Right lobe of liver (tissue), 6 donors: ENCODE data around the gene HOMER2. TPM values are rescaled to one million over a fixed set of nuclear protein-coding genes. Genes with fewer than 3 reads are reported as not detected.

Experiments used
- ATAC-seq, 4 donors: fragments of 200-7000 bp; cut with Tn5 transposase; one replicate each; pipeline ENCODE4 v1.9.1; 2020; ENCODE audit warnings: mild to moderate bottlenecking in 4 of 4, moderate library complexity in 4 of 4
- DNase-seq, 3 donors: peaks; one replicate each; pipeline ENCODE4 v3.0.0-alpha.2; 2020
- H3K27ac ChIP-seq, 3 donors: fragments of 200-600 bp; one replicate each; pipeline ENCODE4 v1.8.0; 2022
- H3K27me3 ChIP-seq, 2 donors: fragments of 200-600 bp; one replicate each; pipeline ENCODE4 v1.8.0; 2022
- H3K36me3 ChIP-seq, 4 donors: fragments of 200-600 bp; sonication (generic) in 1 of 4; one replicate each; pipeline versions ENCODE4 v1.5.1 to v1.8.0; 2017 to 2022; ENCODE audit warnings: control low read depth in 1 of 4
- H3K4me1 ChIP-seq, 4 donors: fragments of 200-600 bp; sonication (generic) in 1 of 4; one replicate each; pipeline versions ENCODE4 v1.5.1 to v1.8.0; 2017 to 2022; ENCODE audit warnings: control low read depth in 1 of 4
- H3K4me3 ChIP-seq, 3 donors: fragments of 200-600 bp; one replicate each; pipeline ENCODE4 v1.8.0; 2022
- H3K9me3 ChIP-seq, 4 donors: fragments of 200-600 bp; sonication (generic) in 1 of 4; one replicate each; pipeline versions ENCODE4 v1.5.1 to v1.8.0; 2017 to 2022; ENCODE audit warnings: control low read depth in 1 of 4
- POLR2A ChIP-seq: fragments of 450-650 bp; IDR thresholded peaks from one replicate; pipeline ENCODE4 v1.6.1; 2017; ENCODE audit warnings: antibody characterized with exemption, mild to moderate bottlenecking
- WGBS: methylation state at CpG from one replicate; pipeline ENCODE4 v1.1.6; 2018; ENCODE audit warnings: low coverage, low lambda C conversion rate; ENCODE audit not compliant: insufficient coverage; ENCODE audit errors: missing lambda C conversion rate; 5-methylcytosine and 5-hydroxymethylcytosine counted together
- intact Hi-C, 2 donors: fragments of 100-400 bp; cut with DNase I; formaldehyde crosslinking; loops; one replicate each; pipeline versions ENCODE4 v1.11.2 to v1.14.1; 2022
- total RNA-seq, 6 experiments: library from RNA; depleted of rRNA in 2 of 6; stranded (reverse); fragments of >200 nt in 2 of 6; fragmentation: NEBNext Ultra II Directional in 3 of 6; extraction: Animal tissue kit (Norgen Biotek cat#: 25700) in 3 of 6; gene quantifications; one replicate each; pipeline versions ENCODE4 v1.1.0 to v1.2.4, GENCODE V29; 2016 to 2023
- TF ChIP-seq, protein P1 (sequence below), 4 donors: fragments of 200-600 bp in 3 of 4; fragments of 450-650 bp in 1 of 4; IDR thresholded peaks; one replicate each; pipeline versions ENCODE4 v1.5.1 to v1.8.0; 2016 to 2022; ENCODE audit warnings: antibody characterized with exemption in 4 of 4, mild to moderate bottlenecking in 2 of 4
- donor health status: DM: no; HTN: yes; CAD: no.
- donor health status: DM: no; HTN: no; CAD: no.
- donor health status: DM: no; HTN: no; CAD: no.
- donor health status: DM: no; HTN: yes; CAD: no.
- donor health status: DM: no; HTN: yes; CAD: no.

HOMER2 gene
- total RNA-seq, 6 experiments from 2014 or later: 16.8 to 66.2 (median 60.7) TPM

DNA sequence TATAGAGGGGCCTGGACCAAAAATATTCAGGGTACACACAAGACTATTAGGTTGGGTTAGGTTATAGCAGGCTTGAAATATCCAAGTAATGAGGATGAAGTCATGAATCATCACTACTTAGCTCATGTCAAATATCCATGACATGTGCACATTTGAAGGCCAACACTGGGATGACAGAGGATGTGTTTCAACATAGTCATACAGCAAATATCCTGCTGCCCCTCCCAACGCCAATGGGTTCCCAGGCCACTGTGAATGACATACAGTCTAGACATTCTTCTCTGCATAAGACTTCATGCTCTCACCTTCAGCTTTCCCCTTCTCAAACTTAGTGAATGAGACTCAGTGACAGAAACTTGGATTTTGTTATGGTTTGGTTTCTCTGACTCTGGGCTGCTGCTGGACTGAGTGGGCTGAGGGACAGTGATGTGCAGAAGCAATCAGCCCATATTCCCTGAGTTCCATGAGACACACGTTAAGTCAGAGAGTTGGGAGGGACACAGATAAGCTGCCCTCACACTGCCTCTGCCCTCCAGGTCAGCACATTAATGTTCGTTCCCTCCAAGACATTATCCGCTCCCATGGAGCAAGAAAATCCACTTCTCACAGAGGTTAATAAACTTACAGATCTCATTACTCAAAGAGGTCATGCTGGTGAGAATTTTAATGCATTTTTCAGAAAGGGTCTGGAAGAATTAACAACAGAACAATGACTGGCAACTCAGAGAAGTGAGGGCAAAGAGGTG, 15.4 kb downstream of the HOMER2 start:
- ATAC-seq (peak in 1 of 4 donors; percentile 80), DNase-seq (no peak)
- Histone ChIP-seq H3K27me3 (no peaks in the 10 kb centered on the region), H3K9me3 (no peaks in the 10 kb centered on the region), H3K27ac (no peak overlapping the region), H3K36me3 (no peaks in the 10 kb centered on the region), H3K4me3 (no peak overlapping the region), H3K4me1 (peaks cover 0 to 8% (median 3%) of the 10 kb centered on the region in 4 donors)
- 58% methylated on average over 4 of the region's 4 CpGs for WGBS
- TF ChIP-seq, protein P1, sequence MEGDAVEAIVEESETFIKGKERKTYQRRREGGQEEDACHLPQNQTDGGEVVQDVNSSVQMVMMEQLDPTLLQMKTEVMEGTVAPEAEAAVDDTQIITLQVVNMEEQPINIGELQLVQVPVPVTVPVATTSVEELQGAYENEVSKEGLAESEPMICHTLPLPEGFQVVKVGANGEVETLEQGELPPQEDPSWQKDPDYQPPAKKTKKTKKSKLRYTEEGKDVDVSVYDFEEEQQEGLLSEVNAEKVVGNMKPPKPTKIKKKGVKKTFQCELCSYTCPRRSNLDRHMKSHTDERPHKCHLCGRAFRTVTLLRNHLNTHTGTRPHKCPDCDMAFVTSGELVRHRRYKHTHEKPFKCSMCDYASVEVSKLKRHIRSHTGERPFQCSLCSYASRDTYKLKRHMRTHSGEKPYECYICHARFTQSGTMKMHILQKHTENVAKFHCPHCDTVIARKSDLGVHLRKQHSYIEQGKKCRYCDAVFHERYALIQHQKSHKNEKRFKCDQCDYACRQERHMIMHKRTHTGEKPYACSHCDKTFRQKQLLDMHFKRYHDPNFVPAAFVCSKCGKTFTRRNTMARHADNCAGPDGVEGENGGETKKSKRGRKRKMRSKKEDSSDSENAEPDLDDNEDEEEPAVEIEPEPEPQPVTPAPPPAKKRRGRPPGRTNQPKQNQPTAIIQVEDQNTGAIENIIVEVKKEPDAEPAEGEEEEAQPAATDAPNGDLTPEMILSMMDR (IDR thresholded peaks at IDR 0.05): no peak
- TF ChIP-seq POLR2A: no peak
- intact Hi-C loops: no loop called here

DNA sequence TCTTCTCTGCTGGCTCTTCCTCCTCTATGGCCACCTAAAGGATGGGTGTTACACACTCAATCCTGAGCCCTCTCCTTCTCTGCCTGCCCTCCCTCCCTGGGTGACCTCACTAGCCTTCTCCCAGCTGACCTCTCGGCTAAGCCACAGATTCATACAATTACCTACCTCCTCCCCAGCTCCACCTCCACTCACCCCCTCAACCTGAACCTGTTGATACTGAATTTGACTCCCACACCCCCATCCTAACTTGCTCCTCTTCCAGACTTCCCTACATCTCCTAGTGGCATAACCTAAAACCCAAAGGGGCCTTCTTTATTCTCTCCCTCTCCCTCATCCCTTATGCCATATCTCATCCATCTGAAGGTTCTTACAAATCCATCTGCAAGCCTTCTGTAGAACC, 17.1 kb downstream of the HOMER2 start:
- Histone ChIP-seq H3K36me3 (no peaks in the 10 kb centered on the region), H3K27ac (no peak overlapping the region), H3K9me3 (no peaks in the 10 kb centered on the region), H3K27me3 (no peaks in the 10 kb centered on the region), H3K4me1 (no peaks in the 10 kb centered on the region), H3K4me3 (no peak overlapping the region)
- intact Hi-C loops: no loop called here
- 88% methylated on average over 1 of the region's 1 CpG for WGBS
- TF ChIP-seq, protein P1 (IDR thresholded peaks at IDR 0.05): no peak
- no peak for TF ChIP-seq POLR2A
- no peak for DNase-seq
- ATAC-seq: no peak

DNA sequence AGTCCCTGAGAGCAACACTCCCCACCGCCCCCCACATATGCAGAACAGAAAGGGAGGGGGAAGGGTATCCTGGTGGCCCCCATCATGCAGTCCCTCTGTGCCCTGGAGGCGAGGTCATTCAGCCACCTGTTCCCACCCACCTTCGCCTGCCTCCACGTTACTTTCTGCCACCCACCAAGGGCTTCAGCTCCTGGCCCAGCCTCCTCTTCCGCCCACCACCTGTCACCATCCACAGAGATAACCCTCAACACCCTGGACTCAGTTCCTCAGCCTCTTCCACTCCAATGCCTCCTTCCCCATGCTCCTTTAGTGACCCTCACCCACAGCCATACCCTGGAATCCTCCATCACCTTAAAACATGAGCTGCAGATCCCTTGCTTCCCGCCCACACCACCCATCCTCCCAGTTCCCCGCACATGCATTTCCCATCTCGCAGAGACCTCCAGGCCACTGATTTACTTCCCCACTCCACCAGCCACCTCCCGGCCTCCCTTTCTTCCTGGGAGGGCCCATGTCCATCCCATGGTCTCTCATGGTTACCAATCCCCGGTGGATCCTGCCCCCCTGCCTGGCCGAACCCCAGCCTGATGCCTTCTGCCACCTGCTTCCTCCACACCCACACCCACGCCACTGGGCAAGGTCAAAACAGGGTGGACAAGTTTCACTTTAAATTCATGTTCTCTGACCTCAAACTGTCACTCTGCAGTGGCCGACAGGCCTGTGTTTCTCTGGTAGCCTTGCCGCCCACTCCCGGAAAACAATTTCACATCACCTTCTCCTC, 18.2 kb downstream of the HOMER2 start:
- WGBS: 77% methylated on average over 8 of the region's 15 CpGs
- H3K27ac ChIP-seq: no peak overlapping the region

DNA sequence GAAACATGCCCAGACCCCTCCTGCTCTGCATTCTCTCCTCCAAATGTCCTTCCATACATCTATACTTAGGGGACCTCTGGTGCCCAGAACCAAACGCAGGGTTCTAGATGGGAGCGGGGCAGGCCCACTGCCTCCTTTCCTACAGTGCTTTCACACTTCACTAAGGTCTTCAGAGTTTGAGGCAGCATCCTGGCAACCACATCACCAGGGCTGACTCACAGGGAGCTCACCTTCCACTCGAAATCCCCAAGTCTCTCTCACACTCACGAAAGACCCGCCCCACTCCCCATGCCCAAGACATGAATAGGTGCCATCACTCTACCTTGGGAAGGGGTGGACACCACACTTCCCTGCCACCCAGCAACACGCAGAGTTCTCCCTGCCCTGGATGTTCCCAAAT, 18.9 kb downstream of the HOMER2 start:
- no peak for ATAC-seq
- Histone ChIP-seq H3K4me3 (no peak overlapping the region), H3K9me3 (no peaks in the 10 kb centered on the region), H3K4me1 (no peaks in the 10 kb centered on the region), H3K27me3 (no peaks in the 10 kb centered on the region), H3K36me3 (no peaks in the 10 kb centered on the region), H3K27ac (no peak overlapping the region)
- 78% methylated on average over 5 of the region's 6 CpGs for WGBS
- DNase-seq: no peak
- TF ChIP-seq, protein P1 (IDR thresholded peaks at IDR 0.05): no peak
- TF ChIP-seq POLR2A: no peak
- intact Hi-C loops: no loop called here

More for the DNA sequence above, 18.2 kb downstream of the HOMER2 start:
- H3K4me1 ChIP-seq: no peaks in the 10 kb centered on the region
- no peak overlapping the region for H3K4me3 ChIP-seq
- ATAC-seq (peak in 1 of 4 donors; percentile 29), DNase-seq (no peak)
- intact Hi-C loops: no loop called here
- TF ChIP-seq, protein P1 (IDR thresholded peaks at IDR 0.05): no peak
- TF ChIP-seq POLR2A: no peak
- H3K27me3 ChIP-seq: no peaks in the 10 kb centered on the region
- H3K36me3 ChIP-seq: no peaks in the 10 kb centered on the region
- no peaks in the 10 kb centered on the region for H3K9me3 ChIP-seq
